DND-41 (cell line): ENCODE results near the gene CDC45.
"Not testable (repeated sequence)": the region's sequence is repeated elsewhere in the genome, so short reads cannot be mapped to it uniquely, and the experiment has no call there.

ENCODE experiments used
- ATAC-seq: fragments of 200-7000 bp; cut with Tn5 transposase; 3 replicates; pipeline ENCODE4 v1.9.1; 2021; ENCODE audit warnings: low read depth; ENCODE audit not compliant: insufficient read depth
- DNase-seq: peaks from one replicate; pipeline ENCODE4 v3.0.0-alpha.2; 2020
- H2AFZ ChIP-seq: 2 replicates; pipeline ENCODE4 v1.6.0; 2012; ENCODE audit warnings: low read depth, low read length
- H3K27ac ChIP-seq: 2 replicates; pipeline ENCODE4 v1.5.1; 2012; ENCODE audit warnings: low read length, inconsistent platforms
- H3K27me3 ChIP-seq: fragments of 200-600 bp; sonication (generic); 2 replicates; pipeline ENCODE4 v1.6.0; 2012; ENCODE audit warnings: low read length, mild to moderate bottlenecking, inconsistent platforms; ENCODE audit not compliant: insufficient read depth, poor library complexity
- H3K36me3 ChIP-seq: 2 replicates; pipeline ENCODE4 v1.5.1; 2012; ENCODE audit warnings: low read length, inconsistent platforms; ENCODE audit not compliant: insufficient read depth
- H3K4me1 ChIP-seq: 2 replicates; pipeline ENCODE4 v1.5.1; 2012; ENCODE audit warnings: mild to moderate bottlenecking, low read length; ENCODE audit not compliant: insufficient read depth
- H3K4me2 ChIP-seq: 2 replicates; pipeline ENCODE4 v1.6.0; 2012; ENCODE audit warnings: mild to moderate bottlenecking, moderate library complexity, low read length, inconsistent platforms; ENCODE audit not compliant: insufficient read depth
- H3K4me3 ChIP-seq, 2 experiments: fragments of 200-600 bp in 1 of 2; shearing (Covaris generic) in 1 of 2; 2 replicates each; pipeline ENCODE4 v1.5.1; 2012 to 2016; ENCODE audit warnings: inconsistent platforms in 2 of 2, low read length in 2 of 2, mild to moderate bottlenecking in 2 of 2, low read depth in 1 of 2, moderate library complexity in 1 of 2
- H3K79me2 ChIP-seq: 2 replicates; pipeline ENCODE4 v1.6.0; 2012; ENCODE audit warnings: low read length, inconsistent platforms; ENCODE audit not compliant: insufficient read depth
- H3K9ac ChIP-seq: 2 replicates; pipeline ENCODE4 v1.6.0; 2012; ENCODE audit warnings: low read depth, mild to moderate bottlenecking, inconsistent platforms, low read length, moderate library complexity
- H3K9me3 ChIP-seq: 2 replicates; pipeline ENCODE4 v1.5.1; 2012; ENCODE audit warnings: low read length, moderate library complexity, mild to moderate bottlenecking, inconsistent platforms; ENCODE audit not compliant: insufficient read depth, severe bottlenecking
- H4K20me1 ChIP-seq: 2 replicates; pipeline ENCODE4 v1.6.0; 2012; ENCODE audit warnings: low read length; ENCODE audit not compliant: insufficient read depth
- EZH2 ChIP-seq: IDR thresholded peaks from 3 replicates; pipeline ENCODE4 v1.6.1; 2012; ENCODE audit warnings: borderline replicate concordance, low read depth, mild to moderate bottlenecking, moderate library complexity, low read length, inconsistent platforms; ENCODE audit not compliant: severe bottlenecking
- TF ChIP-seq, protein P1 (sequence below): IDR thresholded peaks from 2 replicates; pipeline ENCODE4 v1.5.1; 2012; ENCODE audit warnings: borderline replicate concordance, low read length, moderate library complexity, mild to moderate bottlenecking; ENCODE audit not compliant: poor library complexity, severe bottlenecking; ENCODE audit errors: extremely low read depth

The CDC45 gene

DNA sequence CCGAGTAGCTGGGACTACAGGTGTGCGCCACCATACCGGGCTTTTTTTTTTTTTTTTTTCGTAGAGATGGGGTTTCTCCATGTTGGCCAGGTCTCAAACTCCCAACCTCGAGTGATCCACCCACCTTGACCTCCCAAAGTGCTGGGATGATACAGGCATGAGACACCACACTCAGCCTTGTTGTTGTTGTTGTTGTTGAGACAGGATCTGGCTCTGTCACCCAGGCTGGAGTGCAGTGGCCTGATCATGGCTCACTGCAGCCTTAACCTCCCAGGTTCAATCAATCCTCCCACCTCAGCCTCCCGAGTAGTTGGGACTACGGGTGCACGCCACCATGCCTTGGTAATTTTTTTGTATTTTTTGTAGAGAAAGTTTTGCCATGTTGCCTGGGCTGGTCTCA lies 67.9 kb downstream of the CDC45 start:
- Histone ChIP-seq H4K20me1 (no peaks in the 10 kb centered on the region), H3K27me3 (no peaks in the 10 kb centered on the region), H3K9ac (no peak overlapping the region), H2AFZ (no peak overlapping the region), H3K36me3 (no peaks in the 10 kb centered on the region), H3K4me3 (no peak overlapping the region), H3K79me2 (no peaks in the 10 kb centered on the region), H3K9me3 (no peaks in the 10 kb centered on the region), H3K4me1 (no peaks in the 10 kb centered on the region), H3K4me2 (no peak overlapping the region), H3K27ac (no peak overlapping the region)
- no peak for DNase-seq
- TF ChIP-seq, protein P1, sequence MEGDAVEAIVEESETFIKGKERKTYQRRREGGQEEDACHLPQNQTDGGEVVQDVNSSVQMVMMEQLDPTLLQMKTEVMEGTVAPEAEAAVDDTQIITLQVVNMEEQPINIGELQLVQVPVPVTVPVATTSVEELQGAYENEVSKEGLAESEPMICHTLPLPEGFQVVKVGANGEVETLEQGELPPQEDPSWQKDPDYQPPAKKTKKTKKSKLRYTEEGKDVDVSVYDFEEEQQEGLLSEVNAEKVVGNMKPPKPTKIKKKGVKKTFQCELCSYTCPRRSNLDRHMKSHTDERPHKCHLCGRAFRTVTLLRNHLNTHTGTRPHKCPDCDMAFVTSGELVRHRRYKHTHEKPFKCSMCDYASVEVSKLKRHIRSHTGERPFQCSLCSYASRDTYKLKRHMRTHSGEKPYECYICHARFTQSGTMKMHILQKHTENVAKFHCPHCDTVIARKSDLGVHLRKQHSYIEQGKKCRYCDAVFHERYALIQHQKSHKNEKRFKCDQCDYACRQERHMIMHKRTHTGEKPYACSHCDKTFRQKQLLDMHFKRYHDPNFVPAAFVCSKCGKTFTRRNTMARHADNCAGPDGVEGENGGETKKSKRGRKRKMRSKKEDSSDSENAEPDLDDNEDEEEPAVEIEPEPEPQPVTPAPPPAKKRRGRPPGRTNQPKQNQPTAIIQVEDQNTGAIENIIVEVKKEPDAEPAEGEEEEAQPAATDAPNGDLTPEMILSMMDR = no peak
- TF ChIP-seq EZH2 = no peak
- ATAC-seq = no peak

DNA sequence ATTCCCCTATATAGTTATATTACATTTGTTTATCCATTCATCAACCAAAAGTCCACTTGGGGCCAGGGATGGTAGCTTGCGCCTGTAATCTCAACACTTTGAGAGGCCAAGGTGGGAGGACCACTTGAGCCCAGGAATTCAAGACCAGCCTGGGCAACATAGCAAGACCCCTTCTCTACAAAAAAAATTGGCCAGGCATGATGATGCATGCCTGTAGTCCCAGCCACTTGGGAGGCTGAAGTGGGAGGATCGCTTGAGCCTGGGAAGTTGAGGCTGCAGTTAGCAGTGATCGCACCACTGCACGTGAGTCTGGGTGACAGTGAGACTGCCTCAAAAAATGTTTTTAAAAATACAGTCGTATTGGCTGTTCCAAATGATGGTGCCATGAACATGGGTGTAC lies 68.7 kb downstream of the CDC45 start:
- H3K9me3 ChIP-seq, H3K27ac ChIP-seq, H3K9ac ChIP-seq, ATAC-seq, DNase-seq, H3K79me2 ChIP-seq, H3K27me3 ChIP-seq, H3K36me3 ChIP-seq, H3K4me3 ChIP-seq, H3K4me1 ChIP-seq, H3K4me2 ChIP-seq, H2AFZ ChIP-seq, H4K20me1 ChIP-seq: not testable (repeated sequence)

DNA sequence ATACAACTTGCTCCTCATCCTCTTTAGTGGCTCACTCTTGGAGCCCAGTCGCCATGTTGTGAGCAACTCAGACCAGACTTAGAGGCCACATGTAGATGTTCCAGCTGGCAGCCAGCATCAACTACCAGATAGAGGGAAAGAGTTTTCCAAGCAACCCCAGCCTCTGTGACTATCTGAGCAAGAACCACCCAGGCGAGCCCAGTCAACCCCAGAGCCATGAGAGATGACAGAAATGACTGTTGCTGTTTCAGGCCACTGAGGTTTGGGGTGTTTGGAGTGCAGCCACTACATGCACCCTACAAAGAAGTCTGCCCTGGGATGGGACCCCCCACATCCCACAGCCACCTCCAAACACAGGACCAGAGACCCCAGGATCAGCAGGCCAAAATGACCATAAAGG lies 69.2 kb downstream of the CDC45 start:
- DNase-seq (no peak), ATAC-seq (no peak)
- H3K9me3 ChIP-seq = no peaks in the 10 kb centered on the region
- TF ChIP-seq, protein P1 = no peak
- no peak for TF ChIP-seq EZH2
- H3K79me2 ChIP-seq = no peaks in the 10 kb centered on the region
- no peaks in the 10 kb centered on the region for H4K20me1 ChIP-seq
- H2AFZ ChIP-seq = no peak overlapping the region
- H3K4me2 ChIP-seq = no peak overlapping the region
- no peaks in the 10 kb centered on the region for H3K27me3 ChIP-seq
- H3K36me3 ChIP-seq = no peaks in the 10 kb centered on the region
- no peak overlapping the region for H3K4me3 ChIP-seq
- H3K27ac ChIP-seq = no peak overlapping the region
- no peak overlapping the region for H3K9ac ChIP-seq
- no peaks in the 10 kb centered on the region for H3K4me1 ChIP-seq

DNA sequence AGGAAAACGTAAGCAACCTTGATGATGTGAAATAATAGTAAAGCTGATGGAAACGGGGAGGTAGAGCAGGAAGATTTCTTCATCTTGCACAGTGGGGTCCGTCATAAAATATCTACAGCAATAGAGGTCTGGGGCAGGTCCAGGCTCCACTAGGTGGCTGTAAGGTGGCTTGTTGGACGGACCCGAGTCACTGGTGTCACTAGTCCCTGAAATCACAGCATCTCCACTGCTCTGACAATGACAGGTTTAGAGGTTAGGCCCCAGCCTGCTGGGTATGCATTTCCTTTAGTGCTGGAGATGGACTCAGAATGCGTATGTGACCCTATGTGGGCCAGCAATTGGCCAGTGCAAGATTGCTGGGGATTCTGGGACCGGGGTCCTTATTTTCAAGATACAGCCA lies 69.7 kb downstream of the CDC45 start:
- no peak overlapping the region for H3K4me2 ChIP-seq
- H2AFZ ChIP-seq = no peak overlapping the region
- no peak for DNase-seq
- no peak overlapping the region for H3K4me3 ChIP-seq
- no peaks in the 10 kb centered on the region for H3K4me1 ChIP-seq
- no peaks in the 10 kb centered on the region for H3K36me3 ChIP-seq
- H3K9ac ChIP-seq = no peak overlapping the region
- no peak overlapping the region for H3K27ac ChIP-seq
- H4K20me1 ChIP-seq = no peaks in the 10 kb centered on the region
- no peak for ATAC-seq
- H3K9me3 ChIP-seq = no peaks in the 10 kb centered on the region
- no peak for TF ChIP-seq EZH2
- TF ChIP-seq, protein P1 = no peak
- H3K79me2 ChIP-seq = no peaks in the 10 kb centered on the region
- no peaks in the 10 kb centered on the region for H3K27me3 ChIP-seq
